Left hindlimb (tissue), 1 donor: ENCODE measurements around the gene KRTAP4-16.
"Not testable (repeated sequence)": the region's sequence is repeated elsewhere in the genome, so short reads cannot be mapped to it uniquely, and the experiment has no call there.

Experiments
- DNase-seq: peaks from one replicate; pipeline ENCODE4 v3.0.0-alpha.2; 2018

The KRTAP4-16 gene

DNA sequence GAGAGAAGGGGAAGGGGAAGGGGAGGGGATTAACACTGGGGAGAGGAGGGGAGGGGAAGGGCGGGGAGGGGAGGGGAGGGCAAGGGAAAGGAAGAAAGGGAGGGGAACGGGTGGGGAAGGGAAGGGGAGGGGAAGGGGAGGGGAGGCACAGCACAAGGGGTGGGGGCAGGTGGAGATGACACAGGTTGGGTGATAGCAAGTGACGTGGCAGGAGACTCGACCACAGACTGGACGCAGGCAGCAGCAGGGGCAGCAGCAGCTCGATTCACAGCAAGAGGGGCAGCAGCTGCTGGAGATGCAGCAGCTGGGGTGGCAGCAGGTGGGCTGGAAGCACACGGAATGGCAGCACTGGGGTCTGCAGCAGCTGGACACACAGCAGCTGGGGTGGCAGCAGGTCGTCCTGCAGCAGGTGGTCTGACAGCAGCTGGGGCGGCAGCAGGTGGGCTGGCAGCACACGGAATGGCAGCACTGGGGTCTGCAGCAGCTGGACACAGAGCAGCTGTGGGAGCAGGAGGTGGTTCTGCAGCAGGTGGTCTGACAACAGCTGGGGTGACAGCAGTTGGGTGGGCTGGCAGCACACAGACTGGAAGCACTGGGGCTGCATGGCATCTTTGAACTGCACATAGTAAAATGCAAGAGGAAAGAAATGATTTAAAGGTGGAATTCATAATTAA lies at the start of gene KRTAP4-16:
Gene KRTAP4-16, minus strand, starts transcription at position 624 of the 674 bp plus-strand sequence. Its CDS starts 0 bp downstream, at position 624.
- DNase-seq = no peak

DNA sequence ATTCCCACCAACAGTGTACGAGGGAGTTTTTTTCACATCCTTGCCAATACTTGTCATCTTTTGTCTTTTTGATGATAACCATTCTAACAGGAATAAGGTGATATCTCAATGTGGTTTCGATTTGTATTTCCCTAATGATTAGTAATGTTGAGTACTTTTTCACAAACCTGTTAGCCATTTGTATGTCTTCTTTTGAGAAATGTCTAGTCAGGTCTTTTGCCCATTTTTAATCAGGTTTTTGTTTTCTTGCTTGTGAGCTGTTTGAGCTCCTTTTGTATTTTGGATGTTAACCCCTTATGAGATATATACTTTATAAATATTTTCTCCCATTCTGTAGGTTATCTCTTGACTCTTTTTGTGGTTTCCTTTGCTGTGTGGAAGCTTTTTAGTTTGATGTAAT lies 49.5 kb upstream of the KRTAP4-16 start:
- no peak for DNase-seq

DNA sequence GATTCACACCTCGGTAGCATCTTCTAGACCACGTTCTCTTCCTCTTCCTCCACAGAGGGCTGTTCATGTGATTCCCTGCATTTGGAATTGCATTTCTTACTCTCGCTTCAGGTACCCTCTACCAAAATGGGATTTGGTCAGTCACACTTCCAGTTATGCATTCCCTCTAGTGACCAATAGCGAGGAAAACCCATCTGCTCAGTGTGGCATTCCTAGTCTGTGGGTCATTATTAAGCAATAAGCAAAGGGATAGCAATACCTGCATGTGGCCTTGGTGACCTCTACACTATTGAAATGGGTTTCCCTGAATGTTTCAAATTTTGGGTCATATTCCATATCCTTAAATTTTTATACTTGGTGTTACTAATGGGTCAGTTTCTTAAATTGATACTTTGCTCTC lies 48.0 kb upstream of the KRTAP4-16 start:
- DNase-seq = no peak

DNA sequence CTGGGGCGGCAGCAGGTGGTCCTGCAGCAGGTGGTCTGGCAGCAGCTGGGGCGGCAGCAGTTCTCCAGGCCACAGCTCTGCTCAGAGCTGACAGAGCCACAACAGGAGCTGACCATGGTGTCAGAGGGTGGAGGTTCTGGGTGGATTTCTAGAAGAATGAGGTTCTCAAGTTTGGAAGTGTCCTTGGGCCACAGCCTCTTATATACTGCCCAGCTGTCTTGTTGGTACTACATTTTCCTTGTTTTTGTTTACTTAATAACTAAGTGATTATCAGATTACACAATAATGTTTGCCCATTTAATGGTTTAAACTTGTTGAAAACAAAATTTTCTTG lies 47.6 kb upstream of the KRTAP4-16 start, which contains the start of gene KRTAP4-5:
Gene KRTAP4-5, minus strand, starts transcription at position 174 of the 334 bp plus-strand sequence. Its CDS starts 58 bp downstream, at position 116.
- no peak for DNase-seq

- not testable (repeated sequence) for DNase-seq
These were observed 47.1 kb upstream of the KRTAP4-16 start for GRCh38 chr17:41148971-41149651.

GRCh38 chr17:41147531-41148204 lies 45.7 kb upstream of the KRTAP4-16 start:
- DNase-seq = no peak

DNA sequence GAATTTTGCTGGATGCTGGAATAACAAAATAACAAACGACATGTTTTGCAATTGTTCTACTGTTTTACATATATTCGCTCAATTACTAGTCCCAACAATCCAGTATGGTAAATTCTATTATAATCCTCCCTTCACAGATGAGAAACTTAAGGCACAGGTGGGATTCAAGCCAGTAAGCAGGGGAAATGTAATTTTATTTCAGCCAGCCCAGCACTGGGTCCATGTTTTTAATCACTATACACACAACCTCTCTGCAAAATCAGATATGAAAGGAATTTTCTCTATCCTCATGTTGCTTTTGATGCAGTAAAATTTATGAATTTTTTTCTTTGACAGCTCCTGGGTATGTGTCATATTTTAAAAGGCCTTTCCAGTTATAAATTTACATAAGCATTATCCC lies 43.3 kb upstream of the KRTAP4-16 start:
- no peak for DNase-seq

GRCh38 chr17:41144846-41145245 lies 42.8 kb upstream of the KRTAP4-16 start:
- no peak for DNase-seq

DNA sequence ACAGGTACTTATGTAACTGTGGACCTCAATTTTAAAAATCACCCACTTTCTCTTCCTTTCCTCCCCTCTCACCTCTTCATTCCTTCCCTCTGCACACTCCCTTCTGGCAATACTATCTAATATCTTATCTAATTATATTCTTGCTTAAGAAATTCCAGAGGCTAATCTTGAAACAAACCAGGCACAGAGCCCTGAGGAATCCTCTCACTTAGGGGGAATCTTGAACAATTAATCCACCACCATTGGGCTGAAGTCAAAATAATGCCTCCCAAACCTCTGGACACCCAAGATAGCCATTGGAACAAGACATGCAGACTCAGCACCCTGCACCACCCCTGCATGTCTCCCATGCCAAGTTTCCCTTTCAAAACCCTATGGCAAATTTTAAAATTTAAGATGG lies 39.4 kb upstream of the KRTAP4-16 start:
- no peak for DNase-seq

DNA sequence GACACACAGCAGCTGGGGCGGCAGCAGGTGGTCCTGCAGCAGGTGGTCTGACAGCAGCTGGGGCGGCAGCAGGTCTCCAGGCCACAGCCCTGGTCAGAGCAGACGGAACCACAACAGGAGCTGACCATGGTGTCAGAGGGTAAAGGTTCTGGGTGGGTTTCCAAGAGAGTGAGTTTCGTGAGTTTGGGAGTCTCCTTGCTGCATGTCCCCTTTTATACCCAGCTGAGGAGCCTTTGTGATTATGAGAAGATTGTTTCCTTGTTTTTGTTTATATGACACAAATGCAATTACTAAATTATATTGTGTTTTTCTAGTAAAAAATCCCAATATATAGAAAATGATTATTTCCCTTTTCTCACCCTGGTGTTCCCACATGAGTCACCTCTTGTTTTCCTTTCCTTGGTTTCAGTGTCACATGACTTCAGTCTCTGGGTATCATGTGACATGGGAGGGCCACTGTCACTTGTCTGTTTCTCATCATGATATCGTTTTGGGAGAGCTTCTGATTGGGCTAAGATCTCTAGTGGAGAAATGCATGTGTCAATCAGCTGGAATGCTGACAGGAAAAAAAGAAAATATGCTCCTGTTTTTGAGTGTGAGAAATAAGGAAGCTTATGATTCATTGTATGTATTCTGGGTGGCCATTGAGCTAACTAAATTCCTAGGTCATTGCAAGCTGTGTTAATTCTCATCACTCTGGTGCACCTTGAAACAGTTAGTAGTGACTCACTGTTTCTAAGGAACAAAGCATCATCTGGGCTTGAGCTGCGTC lies 38.5 kb upstream of the KRTAP4-16 start, which contains the start of gene KRTAP4-6:
Gene KRTAP4-6, minus strand, starts transcription at position 185 of the 772 bp plus-strand sequence. Its CDS starts 57 bp downstream, at position 128.
- no peak for DNase-seq

DNA sequence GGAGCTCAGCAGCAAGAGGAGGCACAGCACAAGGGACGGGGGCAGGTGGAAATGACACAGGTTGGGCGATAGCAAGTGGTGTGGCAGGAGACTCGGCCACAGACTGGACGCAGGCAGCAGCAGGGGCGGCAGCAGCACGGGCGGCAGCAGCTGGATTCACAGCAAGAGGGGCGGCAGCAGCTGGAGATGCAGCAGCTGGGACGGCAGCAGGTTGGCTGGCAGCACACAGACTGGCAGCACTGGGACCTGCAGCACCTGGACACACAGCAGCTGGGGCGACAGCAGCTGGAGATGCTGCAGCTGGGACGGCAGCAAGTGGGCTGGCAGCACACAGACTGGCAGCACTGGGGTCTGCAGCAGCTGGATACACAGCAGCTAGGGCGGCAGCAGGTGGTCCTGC lies 37.9 kb upstream of the KRTAP4-16 start:
- not testable (repeated sequence) for DNase-seq

GRCh38 chr17:41133880-41134735 lies 32.1 kb upstream of the KRTAP4-16 start:
- no peak for DNase-seq

DNA sequence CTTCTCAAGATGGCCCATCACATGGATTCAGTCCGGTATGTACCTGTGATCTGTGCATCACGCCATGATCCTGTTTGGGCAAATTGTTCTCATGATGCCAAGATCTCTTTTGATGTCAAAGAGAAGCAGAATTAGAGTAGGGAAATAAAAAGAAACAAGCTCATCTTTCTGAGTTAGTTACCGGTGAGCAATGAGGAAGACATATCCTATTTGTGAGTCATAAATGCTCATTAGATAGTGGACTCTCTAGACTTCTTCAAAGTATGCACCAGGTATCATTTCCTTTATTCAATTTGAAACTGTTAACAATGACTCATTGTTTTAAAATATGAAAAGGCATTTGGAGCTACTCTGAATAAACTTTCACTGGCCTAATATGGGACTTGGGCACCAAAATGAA lies 30.0 kb upstream of the KRTAP4-16 start:
- DNase-seq = no peak

GRCh38 chr17:41127371-41127770 lies 25.4 kb upstream of the KRTAP4-16 start:
- no peak for DNase-seq

GRCh38 chr17:41126412-41126811 lies 24.4 kb upstream of the KRTAP4-16 start:
- no peak for DNase-seq

DNA sequence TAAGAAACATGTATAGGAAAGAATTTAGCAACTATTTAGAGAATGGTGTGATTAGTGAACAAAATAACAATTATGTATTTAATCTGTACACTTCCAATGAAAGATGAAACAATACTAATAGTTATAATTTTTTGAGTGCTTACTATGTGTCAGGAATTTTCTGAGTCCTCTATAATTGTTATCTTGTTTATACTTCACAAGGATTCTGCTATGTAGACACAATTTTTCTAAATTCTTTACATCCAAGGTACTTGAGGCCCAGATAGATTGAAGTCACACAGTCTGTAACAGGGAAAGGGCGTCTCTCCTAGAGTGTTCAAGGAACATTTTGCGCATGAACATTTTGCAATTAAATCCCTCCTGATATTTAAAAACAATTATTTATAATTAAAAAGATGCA lies 23.1 kb upstream of the KRTAP4-16 start:
- no peak for DNase-seq

- not testable (repeated sequence) for DNase-seq
These were observed 22.0 kb upstream of the KRTAP4-16 start, which contains the start of gene KRTAP4-12 for GRCh38 chr17:41123991-41124371. Gene KRTAP4-12, minus strand, starts transcription at chr17:41124182. Its CDS starts 60 bp downstream, at chr17:41124122.

GRCh38 chr17:41123292-41123990 lies 21.4 kb upstream of the KRTAP4-16 start:
- DNase-seq = not testable (repeated sequence)

- DNase-seq = no peak
These were observed 19.7 kb upstream of the KRTAP4-16 start for GRCh38 chr17:41121742-41122141.

DNA sequence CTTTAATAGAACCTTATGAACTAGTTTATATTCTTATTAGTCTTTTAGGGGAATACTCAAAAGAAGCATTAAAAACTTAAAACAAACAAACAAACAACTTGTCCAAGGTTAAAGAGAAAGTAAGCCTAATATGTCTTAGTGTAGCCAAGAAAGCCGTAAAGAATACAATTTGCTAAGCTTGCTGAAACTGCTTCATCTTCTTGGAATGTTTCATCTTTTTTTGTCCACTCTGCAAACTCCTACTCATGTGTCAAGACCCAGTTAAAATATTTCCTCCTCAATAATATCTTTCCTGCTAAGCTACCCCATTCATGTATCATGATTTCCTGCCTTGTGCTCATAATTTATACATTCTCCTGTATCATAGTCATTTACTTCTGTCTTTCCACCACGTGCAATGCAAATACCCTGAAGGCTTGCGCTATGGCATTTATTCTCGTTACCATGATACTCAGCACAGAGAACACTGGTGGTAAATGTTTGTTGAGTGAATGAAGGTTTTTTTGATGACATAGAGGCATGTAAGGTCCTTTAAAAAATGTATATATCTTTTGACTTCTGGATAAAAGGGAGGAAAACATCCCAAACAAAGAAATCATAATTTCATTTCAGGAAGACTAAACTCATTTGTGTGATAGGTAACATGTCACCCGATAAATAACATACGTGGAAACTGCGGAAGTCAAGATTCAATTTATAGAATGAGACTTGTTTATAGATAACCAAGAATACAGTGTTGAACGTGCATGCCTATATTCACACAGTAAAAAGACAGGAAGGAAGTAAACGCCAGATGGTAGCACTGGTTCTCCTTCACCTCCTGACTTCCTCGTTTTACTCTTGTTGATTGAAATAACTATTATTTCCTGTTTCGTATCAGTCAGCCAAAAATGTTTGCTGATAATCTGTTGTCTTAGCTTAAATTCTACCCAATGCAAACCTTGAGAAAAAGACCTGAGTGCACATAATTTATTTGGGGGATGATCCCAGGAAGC lies 18.0 kb upstream of the KRTAP4-16 start:
- not testable (repeated sequence) for DNase-seq
